Measurements from ENCODE around the gene SLC26A9.

The SLC26A9 gene

DNA sequence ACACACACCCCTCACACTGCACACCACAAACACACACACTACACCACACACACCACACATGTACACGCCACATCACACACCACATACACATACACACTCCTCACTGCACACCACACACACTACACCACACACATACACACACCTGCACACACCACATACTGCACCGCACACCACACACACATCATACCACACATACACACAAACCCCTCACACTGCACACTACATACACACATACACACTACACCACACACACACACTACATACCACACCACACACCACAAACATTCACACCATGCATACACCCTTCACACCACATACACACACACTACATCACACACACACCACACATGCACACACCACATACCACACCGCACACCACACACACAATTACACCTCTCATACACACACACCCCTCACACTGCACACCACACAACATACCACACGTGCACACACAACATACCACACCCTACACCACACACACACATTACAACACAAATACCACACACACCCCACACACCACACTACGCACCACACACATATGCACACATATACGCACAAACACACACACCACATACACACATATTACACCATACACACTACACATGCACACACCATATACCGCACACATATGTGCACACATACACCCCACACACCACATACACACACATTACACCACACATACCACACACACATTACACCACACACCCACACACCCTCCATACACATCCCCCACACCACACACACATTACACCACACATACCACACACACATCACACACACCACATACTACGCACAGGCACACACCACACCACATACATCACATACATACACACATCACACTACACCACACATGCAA is 30.3 kb upstream of the SLC26A9 start:
- DNase-seq, result no peak

DNA sequence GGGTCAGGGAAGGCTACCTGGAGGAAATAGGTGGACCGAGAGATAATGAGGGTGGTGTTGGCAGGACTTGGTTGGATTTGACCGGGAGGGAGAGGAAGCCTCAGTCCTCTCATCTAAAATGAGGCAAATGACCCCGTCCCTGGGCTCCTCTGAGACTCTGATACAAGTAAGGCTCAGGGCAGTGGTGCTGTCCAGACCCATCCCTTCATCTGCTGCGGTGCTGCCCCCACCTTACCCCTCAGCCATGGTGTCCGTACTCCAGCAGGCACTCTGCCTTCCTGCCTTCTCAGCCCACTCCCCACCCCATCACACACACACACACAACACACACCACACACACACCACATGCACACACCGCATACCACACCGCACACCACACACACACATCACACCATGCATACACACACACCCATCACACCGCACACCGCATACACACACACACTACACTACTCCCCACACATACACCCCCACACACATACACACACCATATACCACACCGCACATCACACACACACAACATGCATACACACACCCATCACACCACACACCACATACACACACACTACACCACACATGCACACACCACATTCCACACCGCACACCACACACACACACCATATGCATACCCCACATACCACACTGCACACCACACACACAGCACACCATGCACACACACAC is 29.4 kb upstream of the SLC26A9 start:
- DNase-seq, result no peak

DNA sequence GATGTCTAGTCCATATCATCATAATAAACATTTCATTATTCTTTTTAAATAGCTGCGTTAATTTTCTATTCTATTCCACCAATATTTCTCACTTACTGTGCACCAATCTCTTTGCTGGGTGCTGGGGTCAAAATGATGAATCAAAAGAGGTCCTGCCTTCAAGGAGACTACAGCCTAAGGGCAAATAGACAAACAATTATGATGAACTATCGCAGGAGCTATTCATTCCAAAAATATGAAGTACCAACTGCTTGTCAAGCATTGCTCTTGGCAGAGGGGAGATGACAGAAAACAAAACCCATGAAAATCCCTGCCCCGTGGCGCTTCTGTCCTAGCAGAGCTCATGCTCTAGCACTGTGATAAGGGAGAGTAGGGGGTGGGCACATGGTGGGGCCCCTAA is 28.8 kb upstream of the SLC26A9 start:
- DNase-seq, result no peak

DNA sequence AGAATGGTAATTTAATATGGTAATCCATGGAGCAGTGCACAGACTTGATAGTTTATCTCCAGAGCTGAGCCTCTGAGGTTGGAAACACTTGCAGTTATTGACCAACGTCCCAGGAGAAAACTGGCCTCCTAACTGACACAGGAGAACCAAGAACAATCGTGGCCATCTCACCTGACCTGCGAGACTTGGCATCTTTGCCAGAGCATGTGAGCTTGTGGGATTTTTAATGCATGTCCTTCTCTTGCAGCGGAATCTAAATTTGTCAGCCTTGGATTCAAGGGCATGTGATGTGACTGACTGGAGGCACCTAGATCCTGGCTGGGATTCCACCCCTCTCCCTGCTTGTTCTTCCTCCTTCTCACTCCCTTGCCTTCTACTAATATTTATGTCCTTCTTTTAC is 27.8 kb upstream of the SLC26A9 start:
- DNase-seq, result no peak

DNA sequence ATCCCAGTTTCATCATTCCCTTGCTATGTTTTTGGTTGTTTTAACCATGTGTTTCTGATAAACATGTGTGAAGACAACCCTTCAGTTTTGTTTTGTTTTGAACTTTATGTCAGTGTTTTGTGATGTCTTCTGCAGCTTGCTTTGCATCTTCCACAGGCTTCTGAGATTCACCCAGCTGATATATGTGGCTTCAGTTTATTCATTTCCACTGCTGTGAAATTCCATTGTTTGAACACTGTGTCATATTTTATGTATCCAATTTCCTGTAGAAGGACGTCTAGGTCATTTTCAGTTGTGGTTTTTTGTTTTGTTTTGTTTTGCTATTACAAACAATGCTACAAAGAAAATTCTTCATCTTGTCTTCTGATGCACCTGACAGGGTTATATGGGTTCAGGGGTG is 27.2 kb upstream of the SLC26A9 start:
- no peak for DNase-seq

DNA sequence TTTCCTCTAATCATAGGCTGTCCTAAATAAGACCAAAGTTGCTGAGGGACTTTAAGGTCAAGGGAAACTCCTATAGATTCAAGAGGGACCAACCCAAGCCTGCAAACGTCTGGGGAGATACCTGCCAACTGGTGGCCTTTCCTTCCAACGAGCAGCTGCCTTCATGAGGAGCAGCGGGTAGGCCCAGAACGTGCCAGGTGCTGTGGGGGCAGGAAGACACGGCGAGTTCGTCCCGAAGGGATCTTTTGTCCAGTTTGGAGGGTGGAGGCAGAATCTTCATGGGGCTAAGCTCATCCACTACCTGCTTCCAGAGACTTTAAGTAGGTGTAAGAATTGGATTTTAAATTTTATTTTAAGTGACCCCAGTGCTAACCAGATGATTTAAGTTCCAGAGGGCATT is 26.0 kb upstream of the SLC26A9 start:
- no peak for DNase-seq

DNA sequence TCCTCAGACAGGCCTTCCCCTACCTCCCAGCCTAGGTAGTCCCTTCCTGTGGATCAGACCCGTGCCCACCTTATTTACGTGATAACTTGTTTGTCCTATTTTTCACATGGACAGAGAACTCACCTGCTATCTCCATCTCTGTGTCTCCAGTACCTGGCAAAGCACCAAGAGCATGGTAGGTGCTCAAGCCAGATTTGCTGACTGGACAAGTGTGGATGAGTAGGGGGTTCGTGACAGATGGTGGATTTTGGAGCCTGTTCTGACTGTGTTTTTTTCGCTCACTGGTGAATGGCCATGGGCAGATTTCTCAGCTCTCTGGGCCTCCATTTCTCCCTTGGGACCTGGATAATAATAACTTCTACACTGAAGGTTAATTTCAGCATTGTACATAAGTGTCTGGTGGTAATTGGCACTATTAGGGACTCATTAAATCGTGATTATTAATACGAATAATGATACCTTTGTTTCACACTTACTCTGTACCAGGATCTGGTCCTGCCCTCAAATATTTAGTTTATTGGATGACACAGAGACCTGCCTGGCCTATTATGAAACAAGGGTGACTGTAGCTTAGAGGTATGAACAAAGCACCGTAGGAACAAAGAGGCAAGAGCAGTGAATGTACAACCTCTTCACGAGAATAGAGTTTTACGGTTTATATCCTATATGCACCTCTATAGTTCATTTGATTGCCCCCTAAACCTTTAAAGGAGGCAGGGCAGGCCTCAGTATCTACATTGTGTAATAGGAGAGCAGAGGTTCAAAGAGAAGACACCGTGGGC is 24.5 kb upstream of the SLC26A9 start:
- DNase-seq, result no peak

DNA sequence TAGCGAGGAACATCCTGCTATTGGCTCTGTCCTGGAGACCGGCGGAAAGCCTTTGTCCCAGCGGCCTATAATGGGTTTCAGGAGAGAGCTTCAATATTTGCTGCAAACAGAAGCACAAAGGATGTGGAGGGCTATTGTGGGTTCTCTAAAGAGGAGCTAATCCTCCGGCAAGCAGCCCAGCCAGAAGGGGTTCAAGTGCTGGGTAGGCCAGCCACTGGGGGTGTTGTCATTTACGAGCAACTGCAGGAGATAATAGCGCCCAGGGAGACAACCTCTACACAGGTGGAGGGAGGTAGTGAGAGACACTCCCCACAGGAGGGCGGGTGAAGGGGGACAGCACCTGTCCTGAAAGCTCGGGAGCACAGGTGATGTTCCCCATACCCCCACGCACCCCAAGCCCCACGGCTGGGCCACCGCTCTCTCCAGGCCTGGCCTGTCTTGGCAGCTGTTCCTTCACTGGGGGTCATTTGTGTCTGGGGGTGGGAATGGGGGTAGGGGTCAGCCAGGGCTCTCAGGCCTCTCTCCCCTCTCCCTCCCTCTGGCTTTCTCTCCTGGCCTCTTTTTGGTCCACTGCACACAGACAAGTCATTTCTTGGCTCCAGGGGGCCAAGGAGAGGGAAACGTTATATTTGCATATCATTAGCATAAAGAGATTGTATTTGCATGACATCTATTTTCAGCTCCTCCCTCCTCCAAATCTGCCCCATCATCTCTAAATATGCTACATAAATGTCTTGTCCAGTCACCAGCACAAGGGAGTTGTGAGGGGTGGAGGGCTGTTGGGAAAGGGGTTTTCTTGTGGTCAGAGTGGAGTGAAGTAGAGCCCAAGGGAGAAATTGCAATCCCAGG is 22.0 kb upstream of the SLC26A9 start:
- DNase-seq, result no peak

DNA sequence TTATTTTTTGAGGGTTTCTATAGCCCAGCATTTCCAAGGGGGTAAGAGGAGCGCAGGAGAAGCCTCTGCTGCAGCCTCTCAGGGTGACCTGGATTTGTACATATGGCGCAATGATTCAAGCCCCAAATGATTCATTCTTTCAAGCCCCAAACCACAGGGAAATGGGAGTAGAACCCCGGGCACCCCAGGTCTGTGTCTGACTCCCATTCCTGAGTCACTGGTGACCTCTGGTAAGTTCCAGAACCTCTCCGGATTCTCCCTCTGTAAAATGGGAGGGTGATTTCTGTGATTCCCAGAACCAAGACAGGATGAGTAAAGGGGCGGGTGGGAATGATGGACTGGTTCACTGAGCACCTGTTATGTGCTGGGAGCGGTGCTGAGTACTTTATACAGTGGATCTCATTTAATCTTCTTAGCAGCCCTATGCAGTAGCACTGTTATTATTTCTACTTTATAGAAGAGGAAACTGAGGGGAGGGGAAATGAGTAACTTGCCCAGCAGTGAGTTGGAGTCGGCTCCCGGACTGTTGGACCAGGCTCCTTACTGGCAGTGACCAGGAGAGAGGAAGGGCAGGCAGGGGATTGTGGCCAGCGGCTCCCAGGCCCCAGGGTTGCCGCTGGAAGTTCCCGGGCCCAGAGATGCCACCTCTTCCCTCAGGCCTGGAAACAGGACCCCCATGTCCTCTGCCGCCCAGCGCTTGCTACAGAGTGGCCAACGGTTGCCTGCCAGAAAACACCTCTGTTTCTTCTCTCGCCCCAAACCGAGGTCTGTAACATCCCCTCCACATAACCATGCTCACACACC is 20.3 kb upstream of the SLC26A9 start:
- DNase-seq, result no peak

DNA sequence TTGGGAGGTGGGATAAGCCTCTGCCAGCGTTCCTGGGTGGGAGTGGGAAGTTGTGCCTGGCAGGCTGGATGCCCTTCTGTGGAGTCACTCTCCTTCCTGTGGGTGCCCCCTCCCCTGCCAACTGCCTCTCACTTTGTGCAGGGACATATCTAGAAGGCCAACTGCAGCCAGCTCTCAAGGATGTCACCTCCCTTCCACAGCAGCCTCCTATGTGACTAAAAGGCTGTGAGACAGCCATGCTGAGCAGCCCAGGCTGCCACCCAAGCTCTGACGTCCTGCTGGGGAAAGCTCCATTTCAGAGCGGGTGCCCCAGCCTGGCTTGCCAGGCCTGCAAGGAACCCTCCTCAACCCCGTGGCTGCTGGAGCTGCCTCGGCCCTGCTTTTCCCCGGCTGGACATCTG is 19.6 kb upstream of the SLC26A9 start:
- no peak for DNase-seq

DNA sequence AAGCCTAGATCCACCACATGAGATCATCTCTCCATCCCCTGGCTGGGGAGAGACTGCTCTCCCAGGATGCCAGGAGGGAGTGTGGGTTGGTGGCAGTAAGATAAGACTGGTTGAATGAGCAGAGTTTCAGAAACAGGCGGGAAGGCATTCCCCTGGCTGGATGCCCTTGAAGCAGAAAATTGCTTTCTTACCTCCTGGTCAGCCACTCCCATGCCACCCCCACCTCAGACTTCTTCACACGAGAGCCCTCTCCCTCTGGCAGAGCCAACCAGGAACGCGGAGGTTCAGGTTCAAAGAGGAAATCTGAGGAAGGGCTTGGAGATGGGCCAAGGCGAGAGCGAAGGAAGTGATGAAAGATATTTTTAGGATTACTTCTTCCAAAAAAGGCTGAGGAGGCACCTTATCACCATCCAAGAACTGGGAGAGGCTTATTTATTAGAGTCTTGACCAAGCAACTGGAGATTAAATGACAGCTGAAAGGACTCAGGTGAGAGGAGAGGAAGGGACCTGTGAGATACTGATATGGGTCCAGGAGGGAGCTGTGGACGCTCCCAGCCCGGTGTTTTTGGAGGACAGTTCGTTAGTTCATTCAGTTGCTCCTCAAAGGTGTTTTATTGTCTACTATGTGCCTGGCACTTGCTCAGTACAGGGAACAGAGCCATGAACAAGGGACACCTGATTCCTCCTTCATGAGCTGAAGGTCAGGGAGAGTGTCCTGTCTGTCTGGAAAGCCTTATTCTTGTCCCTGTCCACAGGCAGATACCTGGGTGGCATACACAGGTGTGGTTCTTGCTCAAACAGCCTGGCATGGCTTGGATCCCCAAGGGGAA is 18.9 kb upstream of the SLC26A9 start:
- DNase-seq, result no peak

DNA sequence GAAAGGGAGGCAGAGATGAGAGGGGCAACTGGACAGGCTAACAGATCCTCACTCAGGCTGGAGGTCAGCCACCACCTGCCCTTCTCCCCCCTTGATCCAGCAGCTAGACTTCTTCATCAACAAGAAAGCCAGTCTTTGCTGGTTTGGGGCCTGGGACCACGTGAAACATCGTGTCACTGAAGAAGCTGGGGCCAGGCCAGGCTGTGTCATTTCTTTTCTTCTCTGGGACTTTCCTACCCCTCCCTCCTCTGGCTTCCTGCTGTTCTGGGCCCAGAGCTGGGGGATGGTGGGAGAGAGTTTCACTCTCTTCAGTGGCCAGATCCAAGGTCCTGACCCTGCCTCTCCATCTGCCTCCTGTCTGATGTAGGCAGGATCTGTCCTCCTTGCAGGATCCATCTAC is 18.1 kb upstream of the SLC26A9 start:
- no peak for DNase-seq

DNA sequence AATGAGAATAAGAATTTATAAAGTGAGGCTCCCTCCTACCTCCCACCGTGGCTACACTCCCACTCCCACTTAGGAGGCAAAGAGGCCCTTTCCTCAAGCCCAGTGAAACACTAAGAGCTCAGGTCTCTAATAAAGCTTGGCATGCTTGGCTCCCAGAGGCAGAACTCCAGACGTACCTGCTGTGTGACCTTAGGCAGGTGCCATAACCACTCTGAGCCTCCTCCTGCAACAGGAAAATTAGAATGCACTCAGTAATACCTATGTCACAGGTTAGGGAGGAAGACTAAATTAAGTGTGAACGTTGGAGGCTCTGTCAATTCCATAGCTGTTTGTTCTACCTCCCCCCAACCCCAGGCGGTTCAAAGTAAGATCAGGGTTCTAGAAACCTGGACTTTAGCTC is 16.5 kb upstream of the SLC26A9 start:
- DNase-seq, result no peak

DNA sequence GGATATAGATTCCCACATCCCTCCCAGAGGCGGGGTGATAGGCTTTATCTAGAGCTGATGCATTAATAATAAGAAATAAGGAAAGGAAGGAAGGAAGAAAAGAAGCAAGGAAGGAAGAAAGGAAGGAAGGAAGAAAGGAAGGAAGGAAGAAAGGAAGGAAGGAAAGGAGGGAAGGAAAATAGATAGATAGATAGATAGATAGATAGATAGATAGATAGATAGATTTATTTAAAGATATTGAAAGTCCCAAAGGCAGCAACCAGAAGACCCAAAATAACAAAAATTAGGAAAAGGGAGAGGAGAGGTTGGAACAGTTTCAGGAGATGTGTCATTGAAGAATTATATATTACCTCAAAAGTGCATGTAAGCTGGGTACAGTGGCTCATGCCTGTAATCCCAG is 12.2 kb upstream of the SLC26A9 start:
- no peak for DNase-seq

DNA sequence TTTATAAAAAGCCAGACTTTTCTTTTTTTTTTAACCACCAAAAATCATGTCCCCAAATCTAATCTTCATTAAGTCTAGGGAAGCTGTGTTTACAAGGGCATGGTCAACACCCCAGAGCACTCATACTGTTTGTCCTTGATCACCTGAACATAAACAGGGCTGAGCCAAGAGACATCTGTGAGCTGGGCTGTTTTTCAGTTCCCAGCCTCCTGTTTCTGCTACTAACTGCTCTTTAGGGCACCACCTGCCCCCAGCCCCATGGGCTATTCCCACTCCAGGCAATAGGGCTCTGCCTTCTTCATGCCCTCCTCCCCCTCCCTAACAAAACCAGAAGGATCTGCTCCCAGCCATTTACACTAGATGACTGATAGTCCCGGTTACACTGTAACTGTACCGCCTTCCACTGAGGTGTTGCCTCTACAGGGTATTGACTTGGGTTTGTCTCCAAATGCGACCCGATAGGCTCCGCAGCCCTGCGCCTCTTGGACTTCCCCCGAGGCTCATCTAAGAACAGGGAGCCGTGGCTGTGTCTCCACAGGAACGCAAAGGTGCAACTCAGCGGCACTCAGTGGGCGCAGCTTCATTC is 11.7 kb upstream of the SLC26A9 start:
- no peak for DNase-seq

DNA sequence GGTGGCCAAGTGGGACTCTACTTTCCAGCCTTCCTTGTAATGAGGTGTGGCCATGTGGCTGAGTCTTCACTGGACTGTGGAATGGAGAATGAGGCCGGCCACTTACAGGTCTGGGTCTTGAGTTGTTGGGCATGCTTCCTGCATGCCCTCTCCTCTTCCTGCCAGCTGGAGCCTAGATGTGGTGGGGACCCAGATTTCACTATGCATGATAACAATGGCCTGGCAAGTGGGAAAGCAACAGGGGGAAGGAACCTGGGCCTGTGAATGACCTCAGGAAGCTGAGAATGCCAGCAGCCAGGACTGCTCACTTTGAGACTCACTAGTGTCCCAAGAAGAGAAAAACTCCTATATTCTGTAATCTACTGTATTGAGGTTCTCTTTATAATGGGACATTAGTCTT is 8.5 kb upstream of the SLC26A9 start:
- DNase-seq, result no peak

DNA sequence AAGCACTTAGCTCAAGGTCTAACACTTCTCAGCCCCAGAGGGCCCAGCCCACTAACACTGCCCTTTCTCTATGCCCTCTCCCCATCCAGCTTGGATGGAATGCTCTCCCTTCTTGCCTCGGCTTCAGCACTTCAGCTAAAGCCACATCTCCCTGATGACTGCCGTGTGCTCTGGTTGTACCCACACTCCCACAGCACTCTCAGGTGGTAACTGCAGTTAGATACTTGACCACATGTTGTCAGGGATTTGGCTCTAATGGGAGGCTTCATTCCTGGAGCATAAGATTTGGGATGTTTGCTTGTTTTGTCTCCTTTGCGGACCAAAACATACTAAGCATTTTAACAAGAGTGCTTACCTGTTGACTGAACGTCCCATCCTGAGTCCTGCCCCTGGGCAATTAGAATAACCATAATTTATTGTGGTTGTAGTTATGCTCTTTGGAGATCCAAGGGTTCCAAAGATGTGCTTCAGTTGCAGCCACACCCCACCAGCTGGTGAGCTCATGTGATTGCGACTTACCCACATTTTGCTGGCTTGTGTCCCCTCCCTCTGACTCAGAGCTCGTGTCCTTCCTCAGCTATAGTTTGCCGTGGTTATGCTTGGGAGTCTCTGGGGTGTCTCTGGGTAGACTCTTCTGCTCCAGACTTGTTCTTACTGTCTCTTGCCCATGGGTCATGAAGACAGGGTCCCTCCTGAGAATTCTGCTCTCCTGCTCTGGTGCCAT is 7.7 kb upstream of the SLC26A9 start:
- no peak for DNase-seq

DNA sequence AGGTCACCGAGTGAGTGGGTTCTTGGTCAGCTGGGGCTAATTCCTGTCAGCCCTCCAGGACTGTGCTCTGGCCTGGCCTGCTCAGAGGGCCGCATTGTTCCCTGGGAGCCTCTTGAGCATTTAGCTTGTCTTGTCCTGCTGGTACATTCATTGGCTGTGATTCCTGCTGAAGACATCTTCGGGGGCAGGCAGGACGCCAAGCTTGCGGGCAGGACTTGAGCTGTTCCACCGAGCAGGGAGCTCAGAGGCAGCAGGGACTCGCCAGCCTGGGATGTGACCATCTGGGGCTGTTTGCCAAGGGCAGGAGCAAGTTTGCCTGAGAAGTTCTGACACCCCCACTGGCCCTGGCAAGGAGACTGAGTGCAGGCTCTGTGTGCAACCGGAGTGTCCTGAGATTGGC is 7.0 kb upstream of the SLC26A9 start:
- no peak for DNase-seq

DNA sequence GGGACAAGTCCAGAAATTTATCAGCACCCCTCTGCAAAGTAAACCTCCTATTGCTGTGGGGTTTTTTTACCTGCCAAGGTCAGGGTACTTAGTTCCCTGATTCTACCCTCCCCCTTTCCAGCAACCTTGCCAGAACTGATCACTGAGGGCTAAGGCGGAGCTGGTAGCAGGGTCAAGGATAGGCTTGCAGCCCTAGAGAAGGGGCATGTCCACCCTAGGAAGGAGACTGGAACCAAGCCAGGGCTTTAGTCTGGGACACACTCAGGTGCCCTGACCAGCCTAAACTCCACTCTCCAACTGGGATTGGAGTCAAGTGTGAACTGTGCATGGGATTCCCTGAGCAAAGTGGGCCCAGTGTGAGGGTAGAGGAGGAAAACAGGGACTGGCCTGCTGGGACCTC is 6.5 kb upstream of the SLC26A9 start:
- DNase-seq, result no peak

DNA sequence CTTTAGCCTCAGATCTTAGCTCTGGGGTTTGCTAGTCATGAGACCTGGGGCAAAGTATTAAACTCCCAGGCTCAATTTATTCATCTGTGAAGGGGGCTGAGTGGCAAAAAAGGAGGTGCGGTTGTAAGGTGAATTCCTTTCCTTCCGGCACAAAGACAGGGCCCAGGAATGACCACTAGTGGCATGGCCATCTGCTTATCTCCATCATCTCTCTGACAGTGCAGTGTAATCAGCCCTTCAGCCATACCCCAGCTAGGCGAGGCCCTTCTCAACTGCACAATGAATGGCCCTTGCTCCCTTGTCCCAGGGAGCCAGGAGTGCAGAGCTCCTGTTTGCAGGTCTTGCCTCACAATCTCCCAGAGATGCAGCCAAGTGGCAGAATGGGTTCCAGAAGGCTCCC is 5.6 kb upstream of the SLC26A9 start:
- DNase-seq, result no peak

Data from NCI-H1694 (cell line).